Measurements from ENCODE around the gene MTM1. TPM values are rescaled to one million over a fixed set of nuclear protein-coding genes. Genes with fewer than 3 reads are reported as not detected.

MTM1 gene
- total and polyA plus RNA-seq, 2 experiments from 2014 or later, result 3.2 to 8.7 TPM

DNA sequence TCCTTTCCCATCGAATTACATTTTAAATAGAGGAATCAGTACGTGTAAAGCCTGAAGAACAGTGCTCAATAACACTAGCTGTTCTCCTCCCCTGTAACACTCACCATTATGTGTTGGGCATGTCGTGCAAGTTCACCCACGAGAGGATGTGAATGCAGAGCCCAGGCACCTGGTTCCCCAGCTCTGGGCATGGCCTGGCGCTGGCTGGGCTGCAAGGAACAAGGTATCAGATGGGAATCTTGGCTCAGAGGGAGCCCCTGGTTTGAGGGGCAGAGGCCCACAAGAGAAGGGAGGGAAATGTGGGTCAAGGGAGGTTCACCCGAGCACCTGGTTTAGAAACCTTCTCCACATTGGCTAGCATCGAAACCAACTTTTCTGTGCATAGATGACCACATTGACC lies 41.7 kb upstream of the MTM1 start:
- Histone ChIP-seq H3K27ac (ENCODE audit: low read depth) (no peak overlapping the region), H4K20me1 (replicated peaks; ENCODE audit: insufficient read depth) (no peaks in the 10 kb centered on the region), H3K4me1 (ENCODE audit: insufficient read depth) (no peaks in the 10 kb centered on the region), H3K9me2 (ENCODE audit: insufficient read depth) (no peaks in the 10 kb centered on the region), H3K36me3 (ENCODE audit: insufficient read depth) (no peaks in the 10 kb centered on the region), H3K4me2 (no peak overlapping the region), H3K4me3 (no peak overlapping the region), H3K27me3 (ENCODE audit: insufficient read depth) (no peaks in the 10 kb centered on the region), H3F3A (replicated peaks; ENCODE audit: low read depth) (no peaks in the 10 kb centered on the region), H2AFZ (no peak overlapping the region), H3K79me2 (replicated peaks; ENCODE audit: insufficient read depth) (no peaks in the 10 kb centered on the region)
- no peaks in the 10 kb centered on the region for H3K36me3 Mint-ChIP-seq (ENCODE audit: low read depth)
- DNase-seq (ENCODE audit: low spot score) (no peak), ATAC-seq (no peak)
- no peak overlapping the region for H3K4me3 Mint-ChIP-seq
- no peak for TF ChIP-seq EZH2 (IDR thresholded peaks at IDR 0.05; ENCODE audit: low read depth, unreplicated experiment)
- no peak for TF ChIP-seq POLR2AphosphoS5 (IDR thresholded peaks at IDR 0.05; ENCODE audit: low read depth)
- no peak for TF ChIP-seq EZH2phosphoT487 (IDR thresholded peaks at IDR 0.05; ENCODE audit: unreplicated experiment)
- TF ChIP-seq, protein P1, sequence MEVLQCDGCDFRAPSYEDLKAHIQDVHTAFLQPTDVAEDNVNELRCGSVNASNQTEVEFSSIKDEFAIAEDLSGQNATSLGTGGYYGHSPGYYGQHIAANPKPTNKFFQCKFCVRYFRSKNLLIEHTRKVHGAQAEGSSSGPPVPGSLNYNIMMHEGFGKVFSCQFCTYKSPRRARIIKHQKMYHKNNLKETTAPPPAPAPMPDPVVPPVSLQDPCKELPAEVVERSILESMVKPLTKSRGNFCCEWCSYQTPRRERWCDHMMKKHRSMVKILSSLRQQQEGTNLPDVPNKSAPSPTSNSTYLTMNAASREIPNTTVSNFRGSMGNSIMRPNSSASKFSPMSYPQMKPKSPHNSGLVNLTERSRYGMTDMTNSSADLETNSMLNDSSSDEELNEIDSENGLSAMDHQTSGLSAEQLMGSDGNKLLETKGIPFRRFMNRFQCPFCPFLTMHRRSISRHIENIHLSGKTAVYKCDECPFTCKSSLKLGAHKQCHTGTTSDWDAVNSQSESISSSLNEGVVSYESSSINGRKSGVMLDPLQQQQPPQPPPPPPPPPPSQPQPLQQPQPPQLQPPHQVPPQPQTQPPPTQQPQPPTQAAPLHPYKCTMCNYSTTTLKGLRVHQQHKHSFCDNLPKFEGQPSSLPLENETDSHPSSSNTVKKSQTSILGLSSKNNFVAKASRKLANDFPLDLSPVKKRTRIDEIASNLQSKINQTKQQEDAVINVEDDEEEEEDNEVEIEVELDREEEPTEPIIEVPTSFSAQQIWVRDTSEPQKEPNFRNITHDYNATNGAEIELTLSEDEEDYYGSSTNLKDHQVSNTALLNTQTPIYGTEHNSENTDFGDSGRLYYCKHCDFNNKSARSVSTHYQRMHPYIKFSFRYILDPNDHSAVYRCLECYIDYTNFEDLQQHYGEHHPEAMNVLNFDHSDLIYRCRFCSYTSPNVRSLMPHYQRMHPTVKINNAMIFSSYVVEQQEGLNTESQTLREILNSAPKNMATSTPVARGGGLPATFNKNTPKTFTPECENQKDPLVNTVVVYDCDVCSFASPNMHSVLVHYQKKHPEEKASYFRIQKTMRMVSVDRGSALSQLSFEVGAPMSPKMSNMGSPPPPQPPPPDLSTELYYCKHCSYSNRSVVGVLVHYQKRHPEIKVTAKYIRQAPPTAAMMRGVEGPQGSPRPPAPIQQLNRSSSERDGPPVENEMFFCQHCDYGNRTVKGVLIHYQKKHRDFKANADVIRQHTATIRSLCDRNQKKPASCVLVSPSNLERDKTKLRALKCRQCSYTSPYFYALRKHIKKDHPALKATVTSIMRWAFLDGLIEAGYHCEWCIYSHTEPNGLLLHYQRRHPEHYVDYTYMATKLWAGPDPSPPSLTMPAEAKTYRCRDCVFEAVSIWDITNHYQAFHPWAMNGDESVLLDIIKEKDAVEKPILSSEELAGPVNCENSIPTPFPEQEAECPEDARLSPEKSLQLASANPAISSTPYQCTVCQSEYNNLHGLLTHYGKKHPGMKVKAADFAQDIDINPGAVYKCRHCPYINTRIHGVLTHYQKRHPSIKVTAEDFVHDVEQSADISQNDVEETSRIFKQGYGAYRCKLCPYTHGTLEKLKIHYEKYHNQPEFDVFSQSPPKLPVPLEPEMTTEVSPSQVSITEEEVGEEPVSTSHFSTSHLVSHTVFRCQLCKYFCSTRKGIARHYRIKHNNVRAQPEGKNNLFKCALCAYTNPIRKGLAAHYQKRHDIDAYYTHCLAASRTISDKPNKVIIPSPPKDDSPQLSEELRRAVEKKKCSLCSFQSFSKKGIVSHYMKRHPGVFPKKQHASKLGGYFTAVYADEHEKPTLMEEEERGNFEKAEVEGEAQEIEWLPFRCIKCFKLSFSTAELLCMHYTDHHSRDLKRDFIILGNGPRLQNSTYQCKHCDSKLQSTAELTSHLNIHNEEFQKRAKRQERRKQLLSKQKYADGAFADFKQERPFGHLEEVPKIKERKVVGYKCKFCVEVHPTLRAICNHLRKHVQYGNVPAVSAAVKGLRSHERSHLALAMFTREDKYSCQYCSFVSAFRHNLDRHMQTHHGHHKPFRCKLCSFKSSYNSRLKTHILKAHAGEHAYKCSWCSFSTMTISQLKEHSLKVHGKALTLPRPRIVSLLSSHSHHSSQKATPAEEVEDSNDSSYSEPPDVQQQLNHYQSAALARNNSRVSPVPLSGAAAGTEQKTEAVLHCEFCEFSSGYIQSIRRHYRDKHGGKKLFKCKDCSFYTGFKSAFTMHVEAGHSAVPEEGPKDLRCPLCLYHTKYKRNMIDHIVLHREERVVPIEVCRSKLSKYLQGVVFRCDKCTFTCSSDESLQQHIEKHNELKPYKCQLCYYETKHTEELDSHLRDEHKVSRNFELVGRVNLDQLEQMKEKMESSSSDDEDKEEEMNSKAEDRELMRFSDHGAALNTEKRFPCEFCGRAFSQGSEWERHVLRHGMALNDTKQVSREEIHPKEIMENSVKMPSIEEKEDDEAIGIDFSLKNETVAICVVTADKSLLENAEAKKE (CRISPR knock-in tag; IDR thresholded peaks at IDR 0.05), result no peak
- TF ChIP-seq NANOG (IDR thresholded peaks at IDR 0.05; ENCODE audit: borderline replicate concordance), result no peak
- TF ChIP-seq ZNF331 (CRISPR knock-in tag; IDR thresholded peaks at IDR 0.05; ENCODE audit: low read depth), result no peak
- TF ChIP-seq, protein P2, sequence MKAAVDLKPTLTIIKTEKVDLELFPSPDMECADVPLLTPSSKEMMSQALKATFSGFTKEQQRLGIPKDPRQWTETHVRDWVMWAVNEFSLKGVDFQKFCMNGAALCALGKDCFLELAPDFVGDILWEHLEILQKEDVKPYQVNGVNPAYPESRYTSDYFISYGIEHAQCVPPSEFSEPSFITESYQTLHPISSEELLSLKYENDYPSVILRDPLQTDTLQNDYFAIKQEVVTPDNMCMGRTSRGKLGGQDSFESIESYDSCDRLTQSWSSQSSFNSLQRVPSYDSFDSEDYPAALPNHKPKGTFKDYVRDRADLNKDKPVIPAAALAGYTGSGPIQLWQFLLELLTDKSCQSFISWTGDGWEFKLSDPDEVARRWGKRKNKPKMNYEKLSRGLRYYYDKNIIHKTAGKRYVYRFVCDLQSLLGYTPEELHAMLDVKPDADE (IDR thresholded peaks at IDR 0.05), result no peak
- no peak for TF ChIP-seq CTCF (conservative IDR thresholded peaks at IDR 0.05; ENCODE audit: low read depth in 2 of 2)
- TF ChIP-seq ZNF114 (CRISPR knock-in tag; IDR thresholded peaks at IDR 0.05), result no peak
- TF ChIP-seq, protein P3, sequence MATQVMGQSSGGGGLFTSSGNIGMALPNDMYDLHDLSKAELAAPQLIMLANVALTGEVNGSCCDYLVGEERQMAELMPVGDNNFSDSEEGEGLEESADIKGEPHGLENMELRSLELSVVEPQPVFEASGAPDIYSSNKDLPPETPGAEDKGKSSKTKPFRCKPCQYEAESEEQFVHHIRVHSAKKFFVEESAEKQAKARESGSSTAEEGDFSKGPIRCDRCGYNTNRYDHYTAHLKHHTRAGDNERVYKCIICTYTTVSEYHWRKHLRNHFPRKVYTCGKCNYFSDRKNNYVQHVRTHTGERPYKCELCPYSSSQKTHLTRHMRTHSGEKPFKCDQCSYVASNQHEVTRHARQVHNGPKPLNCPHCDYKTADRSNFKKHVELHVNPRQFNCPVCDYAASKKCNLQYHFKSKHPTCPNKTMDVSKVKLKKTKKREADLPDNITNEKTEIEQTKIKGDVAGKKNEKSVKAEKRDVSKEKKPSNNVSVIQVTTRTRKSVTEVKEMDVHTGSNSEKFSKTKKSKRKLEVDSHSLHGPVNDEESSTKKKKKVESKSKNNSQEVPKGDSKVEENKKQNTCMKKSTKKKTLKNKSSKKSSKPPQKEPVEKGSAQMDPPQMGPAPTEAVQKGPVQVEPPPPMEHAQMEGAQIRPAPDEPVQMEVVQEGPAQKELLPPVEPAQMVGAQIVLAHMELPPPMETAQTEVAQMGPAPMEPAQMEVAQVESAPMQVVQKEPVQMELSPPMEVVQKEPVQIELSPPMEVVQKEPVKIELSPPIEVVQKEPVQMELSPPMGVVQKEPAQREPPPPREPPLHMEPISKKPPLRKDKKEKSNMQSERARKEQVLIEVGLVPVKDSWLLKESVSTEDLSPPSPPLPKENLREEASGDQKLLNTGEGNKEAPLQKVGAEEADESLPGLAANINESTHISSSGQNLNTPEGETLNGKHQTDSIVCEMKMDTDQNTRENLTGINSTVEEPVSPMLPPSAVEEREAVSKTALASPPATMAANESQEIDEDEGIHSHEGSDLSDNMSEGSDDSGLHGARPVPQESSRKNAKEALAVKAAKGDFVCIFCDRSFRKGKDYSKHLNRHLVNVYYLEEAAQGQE (IDR thresholded peaks at IDR 0.05; ENCODE audit: unreplicated experiment), result no peak
- no peak for TF ChIP-seq JUNB (IDR thresholded peaks at IDR 0.05; ENCODE audit: unreplicated experiment)
- TF ChIP-seq CREB1 (CRISPR knock-in tag; IDR thresholded peaks at IDR 0.05; ENCODE audit: low read depth), result no peak
- no peak for TF ChIP-seq STAT1 (IDR thresholded peaks at IDR 0.05; ENCODE audit: unreplicated experiment)
- H3K4me1 Mint-ChIP-seq, result peaks cover 5% of the 10 kb centered on the region; the same call in 2 of the 3 replicates
- H3K9me3 Mint-ChIP-seq, result no peaks in the 10 kb centered on the region
- H3K27me3 Mint-ChIP-seq (ENCODE audit: insufficient read depth, low read depth, poor library complexity), result peaks cover 4% of the 10 kb centered on the region
- H3K27ac Mint-ChIP-seq, result no peak overlapping the region
